Measurements from ENCODE around the gene UBL4A. TPM values are rescaled to one million over a fixed set of nuclear protein-coding genes. Genes with fewer than 3 reads are reported as not detected.

UBL4A gene
- total and polyA plus RNA-seq, 9 of the 15 experiments (the other 6 are each of a cell fraction or from before 2014, with no cell fraction given): 15.2 to 140 (median 100) TPM

DNA sequence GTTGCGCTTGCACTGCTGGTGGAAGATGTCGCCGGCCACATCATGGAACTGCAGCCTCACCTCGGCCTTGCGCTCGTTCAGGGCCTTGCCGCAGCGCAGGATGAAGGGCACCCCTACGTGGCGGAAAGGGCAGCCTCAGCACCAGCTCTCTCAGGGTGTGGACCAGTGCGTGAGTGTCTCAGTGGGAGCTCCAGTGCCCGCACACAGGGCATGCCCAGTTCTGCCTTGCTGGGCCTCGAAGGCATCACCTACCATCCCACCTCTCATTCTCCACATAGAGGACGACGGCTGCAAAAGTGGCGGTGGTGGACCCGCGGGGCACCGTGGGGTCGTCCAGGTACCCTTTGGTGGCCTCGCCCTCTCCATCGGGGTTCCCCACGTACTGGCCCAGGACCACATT lies 46.3 kb upstream of the UBL4A start:
- CTCF ChIA-PET (ENCODE audit: low intra/inter-chr PET ratio): interaction anchor here (3.7 kb wide), 1 partner anchor 159 kb away, joined by 63 read pairs; the partner anchor contains the start of gene FLNA
- intact Hi-C loops (cut with micrococcal nuclease): no loop called here
- no TSS peak for BruUV-seq (replicated peaks)
- Histone ChIP-seq H3K9ac (ENCODE audit: insufficient read depth in 1 of 2, low read depth in 2 of 2, low read length in 2 of 2) (peak overlapping the region in 1 of 2 experiments; percentile 35; a peak in 1 of 4 replicates), H2AFZ (ENCODE audit: low read depth, low read length) (no peak overlapping the region), H3K36me3 (ENCODE audit: control insufficient read depth, insufficient read depth, low read length) (peaks cover 59% of the 10 kb centered on the region; the same call in 2 of the 3 replicates), H3K4me3 (no peak overlapping the region), H3K27ac (ENCODE audit: extremely low read depth, low read depth, low read length) (no peak overlapping the region), H3K9me1 (ENCODE audit: control insufficient read depth, insufficient read depth, low read length) (no peaks in the 10 kb centered on the region), H3K9me3 (replicated peaks; ENCODE audit: control insufficient read depth, insufficient read depth, low read depth, low read length) (no peaks in the 10 kb centered on the region), H3K79me2 (ENCODE audit: control insufficient read depth, insufficient read depth, low read length) (peaks cover 13% of the 10 kb centered on the region), H3K4me2 (ENCODE audit: insufficient read depth, low read length) (no peak overlapping the region), H3K4me1 (replicated peaks in 1 of 2; ENCODE audit: control insufficient read depth in 2 of 2, insufficient read depth in 2 of 2, low read length in 2 of 2) (peaks cover 3 to 26% of the 10 kb centered on the region in 2 experiments; a peak in 3 of 5 replicates), H4K20me1 (replicated peaks; ENCODE audit: control insufficient read depth, insufficient read depth, low read length) (no peaks in the 10 kb centered on the region), H3K27me3 (ENCODE audit: control insufficient read depth in 2 of 2, insufficient read depth in 2 of 2, low read length in 2 of 2) (no peaks in the 10 kb centered on the region)
- in situ Hi-C loops (cut with MboI): loop anchor here (10.0 to 25.0 kb wide), 3 partner anchors 128 to 370 kb away; partner anchors contain the start of genes DNASE1L1, EMD and FLNA
- no peak for ATAC-seq
- 96% methylated on average over 18 of the region's 23 CpGs for WGBS (ENCODE audit: insufficient coverage, low coverage, missing lambda C conversion rate)
- DNase-seq (ENCODE audit: extremely low read depth in 1 of 4, low spot score in 3 of 4): no peak
- POLR2A ChIA-PET: interaction anchor here (0.6 to 4.4 kb wide), 4 partner anchors 10 to 168 kb away, joined by 3 to 35 read pairs (median 6); partner anchors contain the start of gene RPL10
- FAIRE-seq: no peak
- TF ChIP-seq POLR2B (IDR thresholded peaks at IDR 0.05; ENCODE audit: low read depth, partially characterized antibody) (no peak), KLF6 (CRISPR knock-in tag; IDR thresholded peaks at IDR 0.05; ENCODE audit: borderline replicate concordance) (no peak), HMG20B (CRISPR knock-in tag; IDR thresholded peaks at IDR 0.05) (no peak), POLR2A (conservative IDR thresholded peaks at IDR 0.05) (0 out of 2 replicates have a peak, but pooled peaks have one; percentile 4), SIN3A (IDR thresholded peaks at IDR 0.05; ENCODE audit: borderline replicate concordance in 2 of 2, control insufficient read depth in 1 of 2, low read depth in 2 of 2, low read length in 2 of 2) (no peak), SRSF7 (optimal IDR thresholded peaks at IDR 0.05; ENCODE audit: low read depth, low read length) (no peak), NFE2 (IDR thresholded peaks at IDR 0.05; ENCODE audit: low read depth) (no peak), ZSCAN29 (IDR thresholded peaks at IDR 0.05) (no peak), SNIP1 (IDR thresholded peaks at IDR 0.05; ENCODE audit: low read depth) (no peak), RBFOX2 (IDR thresholded peaks at IDR 0.05; ENCODE audit: low read depth, low read length) (peak; percentile 68), SUPT5H (IDR thresholded peaks at IDR 0.05) (0 out of 2 replicates have a peak, but pooled peaks have one; percentile 22), STAG1 (CRISPR knock-in tag; IDR thresholded peaks at IDR 0.05; ENCODE audit: borderline replicate concordance) (no peak), CBX2 (IDR thresholded peaks at IDR 0.05; ENCODE audit: insufficient read depth, low read length, poor library complexity, severe bottlenecking) (no peak), OTX1 (CRISPR knock-in tag; IDR thresholded peaks at IDR 0.05) (no peak), PHB (CRISPR knock-in tag; IDR thresholded peaks at IDR 0.05) (no peak), THRAP3 (IDR thresholded peaks at IDR 0.05; ENCODE audit: borderline replicate concordance) (no peak), POLR2G (IDR thresholded peaks at IDR 0.05; ENCODE audit: low read depth, low read length) (peak; percentile 49)
- TF ChIP-seq, protein P1, sequence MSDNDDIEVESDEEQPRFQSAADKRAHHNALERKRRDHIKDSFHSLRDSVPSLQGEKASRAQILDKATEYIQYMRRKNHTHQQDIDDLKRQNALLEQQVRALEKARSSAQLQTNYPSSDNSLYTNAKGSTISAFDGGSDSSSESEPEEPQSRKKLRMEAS (CRISPR knock-in tag; IDR thresholded peaks at IDR 0.05): no peak
- TF ChIP-seq, protein P2, sequence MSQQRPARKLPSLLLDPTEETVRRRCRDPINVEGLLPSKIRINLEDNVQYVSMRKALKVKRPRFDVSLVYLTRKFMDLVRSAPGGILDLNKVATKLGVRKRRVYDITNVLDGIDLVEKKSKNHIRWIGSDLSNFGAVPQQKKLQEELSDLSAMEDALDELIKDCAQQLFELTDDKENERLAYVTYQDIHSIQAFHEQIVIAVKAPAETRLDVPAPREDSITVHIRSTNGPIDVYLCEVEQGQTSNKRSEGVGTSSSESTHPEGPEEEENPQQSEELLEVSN (IDR thresholded peaks at IDR 0.05; ENCODE audit: borderline replicate concordance in 1 of 2, extremely low read depth in 1 of 2, insufficient read depth in 1 of 2, insufficient read length in 1 of 2, low read depth in 1 of 2, low read length in 1 of 2, poor library complexity in 1 of 2, severe bottlenecking in 1 of 2): no peak
- TF ChIP-seq, protein P3, sequence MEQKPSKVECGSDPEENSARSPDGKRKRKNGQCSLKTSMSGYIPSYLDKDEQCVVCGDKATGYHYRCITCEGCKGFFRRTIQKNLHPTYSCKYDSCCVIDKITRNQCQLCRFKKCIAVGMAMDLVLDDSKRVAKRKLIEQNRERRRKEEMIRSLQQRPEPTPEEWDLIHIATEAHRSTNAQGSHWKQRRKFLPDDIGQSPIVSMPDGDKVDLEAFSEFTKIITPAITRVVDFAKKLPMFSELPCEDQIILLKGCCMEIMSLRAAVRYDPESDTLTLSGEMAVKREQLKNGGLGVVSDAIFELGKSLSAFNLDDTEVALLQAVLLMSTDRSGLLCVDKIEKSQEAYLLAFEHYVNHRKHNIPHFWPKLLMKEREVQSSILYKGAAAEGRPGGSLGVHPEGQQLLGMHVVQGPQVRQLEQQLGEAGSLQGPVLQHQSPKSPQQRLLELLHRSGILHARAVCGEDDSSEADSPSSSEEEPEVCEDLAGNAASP (IDR thresholded peaks at IDR 0.05): no peak
- TF ChIP-seq, protein P4, sequence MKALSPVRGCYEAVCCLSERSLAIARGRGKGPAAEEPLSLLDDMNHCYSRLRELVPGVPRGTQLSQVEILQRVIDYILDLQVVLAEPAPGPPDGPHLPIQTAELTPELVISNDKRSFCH (CRISPR knock-in tag; IDR thresholded peaks at IDR 0.05): no peak
- TF ChIP-seq, protein P4 (tag; IDR thresholded peaks at IDR 0.05): no peak
